GM19099 (cell line): Measurements from ENCODE around the gene LRRC73.

Experiments used
- POLR2A ChIP-seq: IDR thresholded peaks from 3 replicates; pipeline ENCODE4 v1.6.1; 2011; ENCODE audit warnings: low read depth; ENCODE audit not compliant: insufficient read length; ENCODE audit errors: extremely low read depth

Gene LRRC73

GRCh38 chr6:43497129-43497396 lies 13.1 kb downstream of the LRRC73 start:
- TF ChIP-seq POLR2A = no peak

GRCh38 chr6:43496370-43497128 lies 13.6 kb downstream of the LRRC73 start:
- no peak for TF ChIP-seq POLR2A

DNA sequence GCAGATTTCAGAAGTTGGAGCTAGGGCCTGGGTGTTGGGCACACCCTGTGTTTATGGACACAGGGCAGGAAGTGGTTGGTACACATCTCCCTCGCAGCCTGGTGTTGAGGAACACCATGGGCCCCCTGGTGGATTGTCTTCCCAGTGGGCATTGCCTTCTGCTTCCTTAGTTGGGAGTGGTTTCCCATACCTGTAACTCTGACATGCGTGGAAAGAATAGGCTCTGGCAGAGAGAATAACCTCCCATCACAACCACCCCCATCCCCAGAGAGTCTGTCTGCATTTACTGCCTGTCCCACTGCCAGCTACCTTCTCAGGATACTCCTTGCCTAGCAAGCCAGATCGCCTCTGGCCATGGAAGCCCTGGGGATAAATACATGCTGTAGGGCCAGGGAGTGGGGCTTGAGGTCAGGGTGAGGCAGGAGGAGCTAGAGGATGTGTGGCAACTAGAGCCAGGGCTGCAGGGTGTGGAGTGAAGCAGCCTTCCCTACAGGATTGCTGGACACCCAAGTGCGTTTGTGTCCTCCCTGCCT lies 14.7 kb downstream of the LRRC73 start:
- no peak for TF ChIP-seq POLR2A

DNA sequence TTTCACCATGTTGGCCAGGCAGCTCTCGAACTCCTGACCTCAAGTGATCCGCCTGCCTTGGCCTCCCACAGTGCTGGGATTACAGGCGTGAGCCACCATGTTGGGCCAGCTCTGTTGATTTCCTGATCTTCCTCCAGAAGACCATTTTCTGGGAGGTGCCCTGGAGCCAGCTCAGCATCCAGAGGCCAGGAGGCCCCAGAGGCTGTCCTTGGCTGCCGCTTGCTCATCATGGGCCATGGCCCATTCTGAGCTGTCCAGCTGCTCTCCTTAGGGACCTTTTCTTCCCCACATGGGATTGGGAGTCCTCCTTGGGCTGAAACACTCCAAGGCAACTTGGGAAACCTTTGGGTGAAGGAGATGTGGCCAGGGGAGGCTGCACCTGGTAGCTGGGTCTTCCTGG lies 15.4 kb downstream of the LRRC73 start:
- TF ChIP-seq POLR2A = no peak

DNA sequence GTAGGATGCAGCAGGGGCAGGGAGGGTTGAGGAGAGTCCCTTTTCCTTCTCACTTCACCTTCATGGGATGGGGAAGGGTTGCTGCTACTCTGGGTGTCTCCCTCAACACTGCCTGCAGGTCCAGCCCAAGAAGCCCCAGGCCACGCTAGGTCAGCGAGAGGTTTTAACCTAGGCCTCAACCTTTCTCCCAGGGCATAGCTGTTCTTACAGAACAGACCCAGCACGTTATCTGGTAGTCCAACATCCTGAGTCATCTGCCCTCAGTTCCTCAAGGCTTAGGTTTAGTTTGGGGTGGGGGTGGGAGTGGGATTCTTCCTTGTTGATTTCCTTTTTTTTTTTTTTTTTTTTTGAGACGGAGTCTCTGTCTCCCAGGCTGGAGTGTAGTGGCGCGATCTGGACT lies 15.8 kb downstream of the LRRC73 start:
- no peak for TF ChIP-seq POLR2A

DNA sequence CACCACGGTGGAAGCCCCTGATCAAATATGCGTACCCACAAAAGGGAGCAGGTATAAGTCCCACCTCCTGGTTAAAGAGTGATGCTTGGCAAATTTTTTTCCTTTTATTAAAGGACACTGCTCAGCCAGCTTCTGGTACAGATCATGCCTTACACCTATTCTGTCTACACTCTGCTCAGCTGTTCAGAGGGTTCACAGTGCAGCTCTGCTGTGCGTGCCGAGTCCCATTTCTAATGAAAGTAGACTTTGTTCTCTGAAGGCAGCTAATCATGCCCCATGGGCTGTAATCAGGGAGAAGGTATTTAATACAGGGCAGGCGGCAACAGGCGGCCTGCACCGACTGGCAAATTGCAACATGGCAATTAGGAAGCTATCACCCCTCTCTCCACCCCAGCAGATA lies 16.3 kb downstream of the LRRC73 start:
- no peak for TF ChIP-seq POLR2A

GRCh38 chr6:43493230-43493629 lies 16.9 kb downstream of the LRRC73 start:
- no peak for TF ChIP-seq POLR2A

DNA sequence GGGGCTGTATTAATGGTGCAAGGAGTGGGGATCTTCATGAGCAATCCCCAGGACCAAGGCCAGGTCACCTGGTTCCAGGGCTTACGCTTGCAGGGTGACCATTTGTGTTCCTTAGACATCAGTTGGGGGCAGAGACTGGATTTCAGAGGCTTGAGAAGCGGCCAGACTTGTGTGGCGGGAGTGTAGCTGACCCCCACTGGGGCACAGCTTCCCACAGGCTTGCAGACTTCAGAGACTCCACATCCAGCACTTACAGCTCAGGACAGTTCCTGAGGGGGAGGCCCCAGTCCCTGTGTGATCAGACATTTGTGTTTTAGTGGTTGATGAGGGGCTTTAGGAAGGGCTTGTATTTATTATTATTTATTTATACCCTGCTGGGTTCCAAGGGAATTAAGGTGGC lies 17.5 kb downstream of the LRRC73 start:
- no peak for TF ChIP-seq POLR2A

DNA sequence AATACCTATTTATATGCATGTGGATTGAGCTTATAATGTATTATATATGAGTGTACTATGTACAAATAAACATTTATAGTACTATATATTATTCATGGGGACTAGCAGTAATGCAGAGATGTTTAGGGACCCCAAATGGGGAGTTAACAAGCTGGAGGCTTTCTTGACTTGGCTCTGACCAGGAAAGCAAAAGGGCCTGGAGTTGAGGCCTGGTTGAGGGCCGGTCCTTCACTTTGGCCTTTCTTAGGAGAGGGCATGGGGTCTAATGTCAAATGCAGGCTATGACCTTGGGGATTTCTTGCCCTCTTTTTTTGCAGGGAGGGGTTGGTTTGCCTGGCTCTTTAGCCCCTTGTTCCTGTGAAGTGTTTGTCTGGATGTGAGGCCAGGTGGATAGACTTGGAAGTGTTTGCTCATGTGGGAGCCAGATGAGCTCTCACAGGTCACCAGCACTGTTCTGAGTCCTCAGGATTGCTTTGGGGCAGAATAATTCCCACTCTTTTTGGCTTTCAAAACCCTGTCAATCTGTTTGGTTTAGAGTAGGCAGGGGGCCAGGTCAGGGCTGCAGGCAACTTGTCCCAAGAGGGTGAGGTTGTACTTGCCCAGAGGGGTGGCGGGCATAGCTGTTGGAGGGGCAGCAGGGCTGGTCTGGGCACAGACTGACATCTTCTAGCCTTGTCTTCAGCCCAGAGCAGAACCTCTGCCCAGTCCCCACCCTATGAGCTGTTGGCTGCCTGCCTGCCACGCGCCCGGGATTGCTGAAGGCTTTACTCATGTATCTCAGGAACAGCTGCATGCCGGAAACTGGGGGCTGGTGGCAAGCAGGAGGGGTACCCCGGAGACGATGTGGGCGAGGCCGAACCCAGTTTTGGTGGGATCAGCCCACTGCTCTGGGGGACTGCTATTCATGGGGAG lies 18.1 kb downstream of the LRRC73 start:
- no peak for TF ChIP-seq POLR2A

GRCh38 chr6:43490523-43490939 lies 19.6 kb downstream of the LRRC73 start:
- no peak for TF ChIP-seq POLR2A

- no peak for TF ChIP-seq POLR2A
Measured at GRCh38 chr6:43489277-43490072, 20.7 kb downstream of the LRRC73 start.

DNA sequence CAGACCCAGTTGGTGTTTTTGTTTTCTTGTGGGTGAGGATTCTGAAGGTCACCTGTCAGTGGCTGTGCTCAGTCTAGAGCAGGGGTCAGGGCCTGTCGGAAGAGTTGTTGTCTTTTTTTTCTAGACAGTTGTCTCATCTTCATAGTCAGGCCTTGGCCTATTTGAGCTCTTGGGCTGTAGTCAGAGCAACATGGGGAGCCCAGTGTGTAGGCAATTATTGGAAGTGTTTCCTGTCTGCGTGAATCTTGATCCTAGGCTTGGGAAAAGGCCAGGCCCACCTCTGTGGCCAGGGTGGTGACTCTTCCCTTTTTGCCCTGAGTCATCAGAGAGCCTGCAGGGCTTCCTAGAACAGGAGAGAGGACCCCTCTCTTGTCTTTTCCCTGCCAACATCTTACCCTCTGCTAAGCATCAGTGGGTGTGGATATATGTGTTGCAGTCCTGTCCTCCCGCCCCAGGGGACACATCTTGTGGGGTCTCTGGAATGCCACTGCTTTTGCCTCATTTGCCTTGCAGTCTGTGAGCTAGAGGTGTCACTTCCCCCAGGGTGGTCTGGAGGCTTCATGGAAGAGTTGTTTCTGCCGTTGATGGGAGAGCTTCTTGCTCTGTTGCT lies 21.4 kb downstream of the LRRC73 start:
- no peak for TF ChIP-seq POLR2A

- no peak for TF ChIP-seq POLR2A
Measured at GRCh38 chr6:43481591-43482236, 28.4 kb downstream of the LRRC73 start.

DNA sequence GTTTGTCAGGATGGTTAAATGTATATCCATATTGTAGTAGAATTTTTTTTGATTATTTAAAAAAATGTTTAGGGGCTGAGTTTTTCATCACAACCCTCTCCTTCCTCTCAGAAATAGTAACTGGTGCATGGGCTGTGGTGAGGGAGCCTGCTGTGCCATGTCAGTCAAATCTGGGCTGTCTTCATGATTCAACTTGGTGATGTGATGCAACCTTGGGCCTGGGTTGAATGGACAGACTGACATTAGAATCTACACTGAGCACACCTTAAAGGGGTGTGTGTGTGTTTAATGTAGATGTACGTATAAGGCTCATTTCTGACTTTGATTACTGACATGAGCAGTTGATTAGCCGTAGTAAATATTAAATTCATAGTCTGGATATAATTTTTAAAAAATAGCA lies 29.1 kb downstream of the LRRC73 start:
- TF ChIP-seq POLR2A = no peak
